CD4-positive, alpha-beta T cell treated with Interleukin-12 subunit alpha and Interleukin-12 subunit beta, for 1 hour (primary cell): ENCODE data around the gene SMC3.
"Not testable (repeated sequence)": the region's sequence is repeated elsewhere in the genome, so short reads cannot be mapped to it uniquely, and the experiment has no call there.

Experiments
- DNase-seq: peaks from one replicate; pipeline ENCODE4 v3.0.0-alpha.2; 2020

The SMC3 gene

GRCh38 chr10:110597476-110597875, 30.0 kb downstream of the SMC3 start:
- DNase-seq, result no peak

GRCh38 chr10:110600487-110601101, 33.1 kb downstream of the SMC3 start:
- DNase-seq, result peak; percentile 59

- no peak for DNase-seq
These were observed 34.1 kb downstream of the SMC3 start for GRCh38 chr10:110601581-110601980.

GRCh38 chr10:110608087-110608486, 40.6 kb downstream of the SMC3 start:
- DNase-seq, result no peak

- no peak for DNase-seq
These were observed 42.1 kb downstream of the SMC3 start for GRCh38 chr10:110609605-110610004.

- DNase-seq, result peak; percentile 66
These were observed 42.8 kb downstream of the SMC3 start for GRCh38 chr10:110610308-110610774.

- DNase-seq, result not testable (repeated sequence)
These were observed 43.3 kb downstream of the SMC3 start for GRCh38 chr10:110610781-110611180.

- no peak for DNase-seq
These were observed 44.6 kb downstream of the SMC3 start for GRCh38 chr10:110612087-110612486.

GRCh38 chr10:110612629-110613028, 45.1 kb downstream of the SMC3 start:
- no peak for DNase-seq

- DNase-seq, result no peak
These were observed 46.0 kb downstream of the SMC3 start for GRCh38 chr10:110613341-110613995.

- no peak for DNase-seq
These were observed 46.6 kb downstream of the SMC3 start for GRCh38 chr10:110613996-110614495.

GRCh38 chr10:110615057-110615747, 47.7 kb downstream of the SMC3 start:
- no peak for DNase-seq

GRCh38 chr10:110616493-110617033, 49.1 kb downstream of the SMC3 start:
- no peak for DNase-seq

- DNase-seq, result peak; percentile 16
These were observed 50.1 kb downstream of the SMC3 start for GRCh38 chr10:110617425-110618229.

- no peak for DNase-seq
These were observed 50.7 kb downstream of the SMC3 start for GRCh38 chr10:110618230-110618610.

GRCh38 chr10:110619514-110620397, 52.3 kb downstream of the SMC3 start:
- DNase-seq, result no peak

GRCh38 chr10:110620398-110620719, 52.9 kb downstream of the SMC3 start:
- no peak for DNase-seq

GRCh38 chr10:110623316-110623715, 55.8 kb downstream of the SMC3 start:
- DNase-seq, result not testable (repeated sequence)

- no peak for DNase-seq
These were observed 57.9 kb downstream of the SMC3 start for GRCh38 chr10:110625356-110625894.

GRCh38 chr10:110625951-110626855, 58.7 kb downstream of the SMC3 start:
- DNase-seq, result no peak
